ENCODE data around the gene PSD4.

DNA sequence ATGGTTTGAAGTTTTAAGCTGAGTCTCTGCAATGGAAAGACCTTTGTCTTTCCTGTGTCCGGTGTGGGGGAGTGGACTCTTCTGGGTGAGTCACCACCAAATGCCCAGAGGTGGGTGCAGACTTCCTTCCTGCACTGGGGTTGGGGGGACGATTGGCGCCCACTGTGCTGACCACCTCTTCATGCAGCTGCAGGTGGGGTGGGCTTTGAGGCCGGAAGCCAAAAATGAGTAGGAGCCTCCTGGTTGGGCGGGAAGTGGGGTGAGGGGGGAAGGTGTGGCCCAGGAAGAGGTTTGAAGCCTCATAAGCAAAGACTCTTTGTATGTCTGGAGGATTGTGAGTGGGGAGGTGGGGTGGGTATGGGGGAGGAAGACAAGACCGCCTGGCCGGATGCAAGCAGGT lies 77.3 kb downstream of the PSD4 start:
- TF ChIP-seq YY1 (IDR thresholded peaks at IDR 0.05; ENCODE audit: insufficient read depth, insufficient read length), result no peak
- no peak for TF ChIP-seq ZNF274 (IDR thresholded peaks at IDR 0.05; ENCODE audit: low read depth, low read length)

Measured in NT2/D1 (cell line).